ENCODE data around the gene BCAS3.

GRCh38 chr17:60941028-60941427 lies 263.4 kb downstream of the BCAS3 start:
- TF ChIP-seq CTCF (IDR thresholded peaks at IDR 0.05 in 2 of 3, conservative IDR thresholded peaks at IDR 0.05 in 1 of 3; ENCODE audit: borderline replicate concordance in 1 of 3, insufficient read depth in 1 of 3, low read depth in 2 of 3, low read length in 2 of 3) (no peak), POLR2A (IDR thresholded peaks at IDR 0.05; ENCODE audit: borderline replicate concordance, extremely low read depth, insufficient read depth, insufficient read length) (no peak), EGR1 (IDR thresholded peaks at IDR 0.05; ENCODE audit: low read depth) (no peak)

Data from HCT116 (cell line).